ENCODE data around the gene CDC42SE1. TPM values are rescaled to one million over a fixed set of nuclear protein-coding genes. Genes with fewer than 3 reads are reported as not detected.

CDC42SE1 gene
- total RNA-seq, 1 donor from 2014 or later: 124 TPM

GRCh38 chr1:151058692-151059091, 730 bp downstream of the CDC42SE1 start:
- Histone ChIP-seq H3K36me3 (ENCODE audit: control insufficient read depth, insufficient read depth, low read length) (peaks cover 4% of the 10 kb centered on the region), H3K4me3 (ENCODE audit: low read depth, low read length) (peak overlapping the region; percentile 73), H3K27me3 (ENCODE audit: control insufficient read depth, insufficient read depth, low read length) (no peaks in the 10 kb centered on the region)
- no peak for TF ChIP-seq CTCF (IDR thresholded peaks at IDR 0.05; ENCODE audit: insufficient read depth, low read length, poor library complexity, severe bottlenecking)
- DNase-seq (ENCODE audit: low read depth): no peak

- no peaks in the 10 kb centered on the region for H3K27me3 ChIP-seq (ENCODE audit: control insufficient read depth, insufficient read depth, low read length)
- no peak for DNase-seq (ENCODE audit: low read depth)
- H3K4me3 ChIP-seq (ENCODE audit: low read depth, low read length): no peak overlapping the region
- H3K36me3 ChIP-seq (ENCODE audit: control insufficient read depth, insufficient read depth, low read length): peaks cover 5% of the 10 kb centered on the region
- no peak for TF ChIP-seq CTCF (IDR thresholded peaks at IDR 0.05; ENCODE audit: insufficient read depth, low read length, poor library complexity, severe bottlenecking)
These were observed 3.3 kb downstream of the CDC42SE1 start for GRCh38 chr1:151056149-151056548.

- TF ChIP-seq CTCF (IDR thresholded peaks at IDR 0.05; ENCODE audit: insufficient read depth, low read length, poor library complexity, severe bottlenecking): no peak
- no peak overlapping the region for H3K4me3 ChIP-seq (ENCODE audit: low read depth, low read length)
- H3K27me3 ChIP-seq (ENCODE audit: control insufficient read depth, insufficient read depth, low read length): no peaks in the 10 kb centered on the region
- no peak for DNase-seq (ENCODE audit: low read depth)
- H3K36me3 ChIP-seq (ENCODE audit: control insufficient read depth, insufficient read depth, low read length): peaks cover 5% of the 10 kb centered on the region
These were observed 3.8 kb downstream of the CDC42SE1 start for GRCh38 chr1:151055581-151055980.

GRCh38 chr1:151054971-151055547, 4.4 kb downstream of the CDC42SE1 start:
- no peak for TF ChIP-seq CTCF (IDR thresholded peaks at IDR 0.05; ENCODE audit: insufficient read depth, low read length, poor library complexity, severe bottlenecking)
- Histone ChIP-seq H3K4me3 (ENCODE audit: low read depth, low read length) (no peak overlapping the region), H3K27me3 (ENCODE audit: control insufficient read depth, insufficient read depth, low read length) (no peaks in the 10 kb centered on the region), H3K36me3 (ENCODE audit: control insufficient read depth, insufficient read depth, low read length) (peaks cover 5% of the 10 kb centered on the region)
- no peak for DNase-seq (ENCODE audit: low read depth)

- TF ChIP-seq CTCF (IDR thresholded peaks at IDR 0.05; ENCODE audit: insufficient read depth, low read length, poor library complexity, severe bottlenecking): no peak
- peaks cover 5% of the 10 kb centered on the region for H3K36me3 ChIP-seq (ENCODE audit: control insufficient read depth, insufficient read depth, low read length)
- no peak for DNase-seq (ENCODE audit: low read depth)
- H3K4me3 ChIP-seq (ENCODE audit: low read depth, low read length): no peak overlapping the region
- H3K27me3 ChIP-seq (ENCODE audit: control insufficient read depth, insufficient read depth, low read length): no peaks in the 10 kb centered on the region
These were observed 7.9 kb downstream of the CDC42SE1 start for GRCh38 chr1:151051356-151052009.
